KMS-11 (cell line): ENCODE results near the gene JAG2.

Experiments
- H2AFZ ChIP-seq: fragments of 200-600 bp; sonication (generic); 2 replicates; pipeline ENCODE4 v1.6.1; 2016; ENCODE audit warnings: antibody characterized with exemption, mixed run types, low read depth
- H3K27ac ChIP-seq: fragments of 200-600 bp; sonication (generic); 2 replicates; pipeline ENCODE4 v1.6.1; 2016; ENCODE audit warnings: mild to moderate bottlenecking, mixed run types
- H3K27me3 ChIP-seq: fragments of 200-600 bp; sonication (generic); 2 replicates; pipeline ENCODE4 v1.6.1; 2017; ENCODE audit warnings: mild to moderate bottlenecking, low read depth, mixed run types, moderate library complexity; ENCODE audit not compliant: insufficient read depth
- H3K36me3 ChIP-seq: fragments of 200-600 bp; sonication (generic); 2 replicates; pipeline ENCODE4 v1.6.1; 2017; ENCODE audit warnings: mild to moderate bottlenecking, mixed run types; ENCODE audit not compliant: insufficient read depth
- H3K4me1 ChIP-seq: fragments of 200-600 bp; sonication (generic); 2 replicates; pipeline ENCODE4 v1.6.1; 2016; ENCODE audit warnings: mild to moderate bottlenecking, low read depth, mixed run types; ENCODE audit not compliant: poor library complexity, severe bottlenecking
- H3K4me2 ChIP-seq: fragments of 200-600 bp; sonication (generic); 2 replicates; pipeline ENCODE4 v1.7.0; 2016; ENCODE audit warnings: mild to moderate bottlenecking, mixed run types
- H3K4me3 ChIP-seq: fragments of 200-600 bp; sonication (generic); IDR thresholded peaks from 2 replicates; pipeline ENCODE4 v1.6.1; 2017; ENCODE audit warnings: low read depth, low read length, mixed read lengths; ENCODE audit not compliant: insufficient read depth
- H3K79me2 ChIP-seq: fragments of 200-600 bp; sonication (generic); 2 replicates; pipeline ENCODE4 v1.6.1; 2016; ENCODE audit warnings: low read depth, mixed run types; ENCODE audit not compliant: insufficient read depth
- H3K9ac ChIP-seq: fragments of 200-600 bp; sonication (generic); 2 replicates; pipeline ENCODE4 v1.6.1; 2016; ENCODE audit warnings: mild to moderate bottlenecking, mixed run types
- H4K20me1 ChIP-seq: fragments of 200-600 bp; sonication (generic); 2 replicates; pipeline ENCODE4 v1.6.1; 2016; ENCODE audit warnings: mild to moderate bottlenecking, mixed run types; ENCODE audit not compliant: insufficient read depth
- TF ChIP-seq, protein P1 (sequence below): fragments of 200-600 bp; sonication (generic); conservative IDR thresholded peaks from 2 replicates; pipeline ENCODE4 v1.6.1; 2017; ENCODE audit warnings: low read depth, mild to moderate bottlenecking, antibody characterized with exemption, low read length, moderate library complexity, mixed read lengths

JAG2 gene

GRCh38 chr14:105161309-105161708, 7.3 kb downstream of the JAG2 start:
- no peak overlapping the region for H3K9ac ChIP-seq
- no peaks in the 10 kb centered on the region for H3K27me3 ChIP-seq
- no peak overlapping the region for H3K27ac ChIP-seq
- H3K79me2 ChIP-seq: no peaks in the 10 kb centered on the region
- no peak overlapping the region for H3K4me3 ChIP-seq
- H4K20me1 ChIP-seq: no peaks in the 10 kb centered on the region
- no peak overlapping the region for H2AFZ ChIP-seq
- H3K36me3 ChIP-seq: no peaks in the 10 kb centered on the region
- no peak overlapping the region for H3K4me2 ChIP-seq
- H3K4me1 ChIP-seq: peaks cover 11% of the 10 kb centered on the region
- TF ChIP-seq, protein P1, sequence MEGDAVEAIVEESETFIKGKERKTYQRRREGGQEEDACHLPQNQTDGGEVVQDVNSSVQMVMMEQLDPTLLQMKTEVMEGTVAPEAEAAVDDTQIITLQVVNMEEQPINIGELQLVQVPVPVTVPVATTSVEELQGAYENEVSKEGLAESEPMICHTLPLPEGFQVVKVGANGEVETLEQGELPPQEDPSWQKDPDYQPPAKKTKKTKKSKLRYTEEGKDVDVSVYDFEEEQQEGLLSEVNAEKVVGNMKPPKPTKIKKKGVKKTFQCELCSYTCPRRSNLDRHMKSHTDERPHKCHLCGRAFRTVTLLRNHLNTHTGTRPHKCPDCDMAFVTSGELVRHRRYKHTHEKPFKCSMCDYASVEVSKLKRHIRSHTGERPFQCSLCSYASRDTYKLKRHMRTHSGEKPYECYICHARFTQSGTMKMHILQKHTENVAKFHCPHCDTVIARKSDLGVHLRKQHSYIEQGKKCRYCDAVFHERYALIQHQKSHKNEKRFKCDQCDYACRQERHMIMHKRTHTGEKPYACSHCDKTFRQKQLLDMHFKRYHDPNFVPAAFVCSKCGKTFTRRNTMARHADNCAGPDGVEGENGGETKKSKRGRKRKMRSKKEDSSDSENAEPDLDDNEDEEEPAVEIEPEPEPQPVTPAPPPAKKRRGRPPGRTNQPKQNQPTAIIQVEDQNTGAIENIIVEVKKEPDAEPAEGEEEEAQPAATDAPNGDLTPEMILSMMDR: no peak

DNA sequence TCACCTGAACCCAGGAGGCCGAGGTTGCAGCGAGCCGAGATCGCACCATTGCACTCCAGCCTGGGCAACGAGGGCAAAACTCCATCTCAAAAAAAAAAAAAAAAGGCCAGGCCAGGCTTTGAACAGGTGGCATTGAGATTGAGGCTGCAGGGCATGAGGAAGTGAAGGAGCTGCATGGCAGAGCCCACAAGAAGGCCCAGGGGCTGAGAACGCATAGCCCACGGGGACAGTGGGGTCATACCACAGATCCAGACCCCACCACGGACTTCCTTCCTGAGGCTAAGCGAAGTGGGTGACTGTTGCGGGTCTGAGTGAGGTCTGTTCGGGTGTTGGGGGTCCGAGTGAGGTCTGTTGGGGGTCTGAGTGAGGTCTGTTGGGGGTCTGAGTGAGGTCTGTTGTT, 7.8 kb downstream of the JAG2 start:
- H3K4me2 ChIP-seq: no peak overlapping the region
- H3K4me3 ChIP-seq: no peak overlapping the region
- TF ChIP-seq, protein P1: no peak
- H3K36me3 ChIP-seq: no peaks in the 10 kb centered on the region
- no peaks in the 10 kb centered on the region for H3K27me3 ChIP-seq
- H3K27ac ChIP-seq: no peak overlapping the region
- H3K9ac ChIP-seq: no peak overlapping the region
- H3K4me1 ChIP-seq: peaks cover 10% of the 10 kb centered on the region
- H2AFZ ChIP-seq: no peak overlapping the region
- H3K79me2 ChIP-seq: no peaks in the 10 kb centered on the region
- no peaks in the 10 kb centered on the region for H4K20me1 ChIP-seq

GRCh38 chr14:105159344-105159743, 9.2 kb downstream of the JAG2 start:
- H3K4me1 ChIP-seq: no peaks in the 10 kb centered on the region
- no peaks in the 10 kb centered on the region for H3K79me2 ChIP-seq
- H3K27me3 ChIP-seq: no peaks in the 10 kb centered on the region
- no peaks in the 10 kb centered on the region for H3K36me3 ChIP-seq
- H3K4me2 ChIP-seq: no peak overlapping the region
- no peaks in the 10 kb centered on the region for H4K20me1 ChIP-seq
- no peak overlapping the region for H3K9ac ChIP-seq
- TF ChIP-seq, protein P1: no peak
- H2AFZ ChIP-seq: no peak overlapping the region
- no peak overlapping the region for H3K4me3 ChIP-seq
- no peak overlapping the region for H3K27ac ChIP-seq

GRCh38 chr14:105158794-105159193, 9.8 kb downstream of the JAG2 start:
- Histone ChIP-seq H2AFZ (no peak overlapping the region), H3K27ac (no peak overlapping the region), H3K79me2 (no peaks in the 10 kb centered on the region), H3K9ac (no peak overlapping the region), H3K4me2 (no peak overlapping the region), H3K27me3 (no peaks in the 10 kb centered on the region), H3K36me3 (no peaks in the 10 kb centered on the region), H4K20me1 (no peaks in the 10 kb centered on the region), H3K4me3 (no peak overlapping the region), H3K4me1 (no peaks in the 10 kb centered on the region)
- TF ChIP-seq, protein P1: no peak

DNA sequence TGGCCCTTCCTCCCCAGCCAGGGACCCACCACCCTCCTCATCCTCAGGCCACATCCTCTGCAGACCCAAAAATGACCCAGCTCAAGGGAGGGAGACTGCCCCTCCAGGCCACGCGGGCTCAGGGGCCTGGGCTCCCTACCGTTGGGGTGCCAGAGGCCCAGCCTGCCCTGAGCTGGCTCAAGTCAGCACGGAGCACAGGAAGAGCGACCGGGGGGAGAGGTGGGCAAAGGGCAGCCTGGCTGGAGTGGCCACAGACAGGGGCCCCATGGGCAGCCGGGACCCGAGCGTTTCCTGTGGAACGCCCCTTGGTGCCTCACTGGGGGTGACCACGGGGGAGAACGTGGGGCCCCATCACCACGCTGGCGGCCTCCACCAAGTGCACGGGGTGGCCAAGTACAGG, 10.7 kb downstream of the JAG2 start:
- H4K20me1 ChIP-seq: no peaks in the 10 kb centered on the region
- H2AFZ ChIP-seq: no peak overlapping the region
- no peaks in the 10 kb centered on the region for H3K79me2 ChIP-seq
- H3K4me2 ChIP-seq: no peak overlapping the region
- no peaks in the 10 kb centered on the region for H3K36me3 ChIP-seq
- H3K4me1 ChIP-seq: no peaks in the 10 kb centered on the region
- TF ChIP-seq, protein P1: no peak
- no peak overlapping the region for H3K9ac ChIP-seq
- no peaks in the 10 kb centered on the region for H3K27me3 ChIP-seq
- no peak overlapping the region for H3K4me3 ChIP-seq
- H3K27ac ChIP-seq: no peak overlapping the region
